HG03354 (cell line): Measurements from ENCODE around the gene UBXN1.

ENCODE experiments used
- ATAC-seq: cut with Tn5 transposase; IDR thresholded peaks from one replicate; pipeline ENCODE4 v1.9.1; 2021; ENCODE audit warnings: mild to moderate bottlenecking; ENCODE audit not compliant: unreplicated experiment, poor library complexity, severe bottlenecking

Gene UBXN1

DNA sequence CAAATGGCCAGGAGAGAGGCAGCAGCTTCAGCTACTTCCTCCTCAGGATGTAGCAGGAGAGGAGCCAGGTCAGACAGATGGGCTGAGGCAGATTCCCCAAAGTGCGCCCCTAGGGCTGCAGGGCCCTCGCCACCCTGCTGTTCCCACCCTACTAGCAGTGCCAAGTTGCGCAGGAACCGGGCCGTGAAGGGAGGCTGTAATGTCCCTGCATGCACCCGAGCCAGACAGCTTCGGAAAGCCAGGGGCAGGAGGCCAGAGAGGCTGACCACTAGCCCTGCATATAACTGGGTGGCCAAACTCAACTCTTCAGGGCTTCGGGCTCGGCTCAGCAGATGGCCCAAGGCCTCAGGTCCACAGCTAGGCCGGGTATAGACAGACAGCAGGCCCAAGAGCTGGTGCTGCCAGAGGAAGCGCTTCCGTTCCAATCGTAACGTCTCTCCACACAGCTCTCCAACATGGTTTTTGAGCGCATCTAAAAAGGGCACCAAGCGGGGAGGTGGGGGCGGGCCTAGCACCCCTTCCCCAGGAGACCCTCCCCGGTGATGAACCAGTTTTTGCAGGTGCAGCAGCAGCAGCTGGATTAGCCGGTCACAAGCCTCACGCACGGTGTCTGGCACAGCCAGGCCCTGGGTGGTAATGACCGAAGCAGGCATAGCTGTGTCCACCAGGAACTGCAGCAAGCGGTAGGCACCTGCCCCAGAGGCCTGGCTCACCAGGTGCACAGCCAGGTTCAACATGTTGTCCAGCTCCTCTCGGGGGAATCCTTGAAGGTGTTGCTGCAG is 30.5 kb downstream of the UBXN1 start:
- ATAC-seq, result no peak

DNA sequence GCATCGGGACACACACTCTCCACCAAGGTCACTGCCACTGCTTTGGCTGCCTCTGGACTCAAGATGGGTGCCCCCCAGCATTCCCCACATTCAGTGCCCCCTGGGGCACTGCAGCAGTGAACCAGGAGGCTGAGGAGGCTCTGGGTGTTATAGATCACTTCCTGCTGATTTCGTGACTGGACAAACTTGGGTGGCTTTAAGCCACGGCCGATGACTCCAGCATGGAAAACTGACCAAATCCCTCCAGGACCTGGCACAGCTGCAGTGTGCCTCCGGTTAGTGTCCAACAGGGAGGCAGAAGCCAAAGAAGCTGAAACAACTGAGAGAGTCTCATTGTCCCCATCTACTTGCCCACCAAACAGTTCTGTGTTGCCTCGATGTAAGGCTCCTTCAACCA is 31.3 kb downstream of the UBXN1 start:
- ATAC-seq, result no peak

- ATAC-seq, result no peak
Observed at GRCh38 chr11:62646825-62647608, 31.9 kb downstream of the UBXN1 start.

DNA sequence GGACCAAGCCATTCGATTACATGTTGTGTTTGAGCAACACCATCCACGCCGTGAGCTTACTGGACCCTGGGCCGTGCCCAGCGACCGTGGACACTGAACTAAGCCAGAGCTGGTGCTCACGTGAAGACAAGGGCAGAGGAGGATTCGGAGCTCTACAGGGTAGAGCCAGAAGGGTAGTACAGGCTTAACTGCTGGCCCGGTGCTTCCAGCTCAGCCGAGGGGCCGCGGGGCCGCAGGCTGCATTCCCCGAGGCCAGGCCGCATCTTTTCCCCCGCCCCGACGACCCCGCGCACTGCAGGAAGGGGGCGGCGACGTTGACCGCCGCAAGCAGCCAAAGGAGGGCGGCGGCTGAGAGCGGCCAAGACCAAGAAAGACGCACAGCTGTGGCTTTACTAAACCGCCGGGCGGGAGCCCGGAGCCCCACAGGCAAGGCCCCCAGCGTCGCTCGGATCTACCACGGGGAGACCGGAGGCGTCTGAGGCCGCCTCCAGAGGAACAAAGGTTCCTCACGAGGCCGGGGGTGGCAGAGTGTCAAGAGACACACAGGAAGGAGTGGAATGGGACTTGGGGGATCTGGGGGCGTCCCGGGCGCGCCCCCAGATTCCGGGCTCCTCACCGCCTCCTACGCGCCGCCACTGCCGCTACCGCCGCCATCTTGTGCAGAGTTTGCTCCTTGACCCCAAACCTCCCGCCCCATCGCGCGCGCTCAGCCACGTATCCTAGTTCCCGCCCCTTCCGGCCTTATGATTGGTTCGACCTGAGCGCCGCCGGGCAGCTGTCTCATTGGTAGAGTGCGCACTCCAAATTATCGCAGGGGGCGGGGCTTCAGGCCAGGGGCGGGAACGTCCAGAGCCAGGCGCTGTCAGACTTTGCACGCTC is 32.7 kb downstream of the UBXN1 start, which contains the start of gene GANAB:
Gene GANAB, minus strand, starts transcription at position 668 of the 879 bp plus-strand sequence. Its CDS starts 14 bp downstream, at position 654.
- ATAC-seq, result peak; percentile 93

- ATAC-seq, result peak; percentile 1
Observed at GRCh38 chr11:62645671-62645945, 33.3 kb downstream of the UBXN1 start.

- ATAC-seq, result no peak
Observed at GRCh38 chr11:62644220-62644619, 34.7 kb downstream of the UBXN1 start.

- ATAC-seq, result no peak
Observed at GRCh38 chr11:62632492-62632891, 46.4 kb downstream of the UBXN1 start.

- no peak for ATAC-seq
Observed at GRCh38 chr11:62627713-62628112, 51.2 kb downstream of the UBXN1 start.
